Activated CD4-positive, alpha-beta T cell treated with anti-CD3 and anti-CD28 coated beads, Interleukin-2, amount 50 U/mL, for 24 hours (primary cell): ENCODE results near the gene NLRP5.

Experiments
- DNase-seq, 2 donors: peaks; one replicate each; pipeline ENCODE4 v3.0.0-alpha.2; 2020; ENCODE audit warnings: low read depth in 1 of 2, low spot score in 1 of 2

The NLRP5 gene

DNA sequence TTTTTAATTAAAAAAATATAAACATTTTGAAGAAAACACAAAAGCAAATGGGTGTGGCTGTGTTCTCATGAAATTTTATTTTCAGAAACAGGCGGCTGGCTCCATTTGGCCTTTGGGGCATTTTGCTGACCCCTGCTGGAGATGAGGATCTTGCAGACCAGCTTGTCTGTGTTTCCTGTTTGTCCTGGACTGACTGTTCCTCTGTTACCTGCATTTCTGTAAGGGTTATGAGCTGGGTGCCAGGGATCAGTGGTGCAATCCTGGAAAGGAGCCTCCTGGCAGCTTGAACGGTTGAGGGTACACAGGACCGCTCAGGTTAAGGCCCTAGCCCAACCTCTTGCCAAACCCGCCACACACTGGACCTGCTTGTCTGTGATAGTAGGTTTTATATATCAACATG lies 84.6 kb downstream of the NLRP5 start:
- DNase-seq = no peak

DNA sequence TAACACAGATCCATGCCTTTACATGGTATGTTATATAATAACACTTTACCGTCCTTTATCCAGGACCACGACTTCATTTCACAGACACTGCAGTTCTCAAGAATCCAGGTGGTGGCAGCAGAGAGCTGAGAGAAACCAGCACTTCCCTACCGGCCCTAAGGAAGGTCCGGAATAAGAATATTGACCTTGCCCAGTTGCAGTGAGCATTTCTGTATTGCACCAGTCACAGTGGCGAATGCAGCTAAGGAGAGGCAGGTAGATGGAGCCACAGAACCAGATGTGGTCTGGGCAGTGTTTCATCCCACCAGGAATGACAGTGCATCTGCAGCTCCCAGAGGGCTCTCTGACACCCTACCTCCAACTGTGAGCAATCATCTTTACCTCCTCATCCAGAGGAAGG lies 89.9 kb downstream of the NLRP5 start:
- peak in 1 of 2 donors; percentile 16 for DNase-seq

DNA sequence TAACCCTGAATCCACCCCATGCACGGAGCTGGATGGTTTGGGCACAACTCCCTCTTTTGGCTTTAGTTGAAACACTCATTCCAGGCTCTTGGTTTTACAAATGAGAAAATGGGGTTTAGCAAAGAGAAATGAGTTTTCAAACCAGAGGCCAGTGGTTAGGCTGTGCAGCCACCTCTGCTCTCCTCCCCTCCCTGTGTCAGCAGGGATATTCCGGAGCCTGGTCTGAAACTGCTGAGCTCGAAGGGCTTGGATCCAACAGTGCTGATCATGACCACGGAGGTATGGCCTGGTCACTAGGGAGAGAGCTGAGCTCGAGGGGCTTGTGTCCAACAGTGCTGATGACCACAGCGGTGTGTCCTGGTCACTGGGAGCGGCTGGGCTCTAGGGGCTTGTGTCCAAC lies 93.0 kb downstream of the NLRP5 start:
- DNase-seq = no peak

DNA sequence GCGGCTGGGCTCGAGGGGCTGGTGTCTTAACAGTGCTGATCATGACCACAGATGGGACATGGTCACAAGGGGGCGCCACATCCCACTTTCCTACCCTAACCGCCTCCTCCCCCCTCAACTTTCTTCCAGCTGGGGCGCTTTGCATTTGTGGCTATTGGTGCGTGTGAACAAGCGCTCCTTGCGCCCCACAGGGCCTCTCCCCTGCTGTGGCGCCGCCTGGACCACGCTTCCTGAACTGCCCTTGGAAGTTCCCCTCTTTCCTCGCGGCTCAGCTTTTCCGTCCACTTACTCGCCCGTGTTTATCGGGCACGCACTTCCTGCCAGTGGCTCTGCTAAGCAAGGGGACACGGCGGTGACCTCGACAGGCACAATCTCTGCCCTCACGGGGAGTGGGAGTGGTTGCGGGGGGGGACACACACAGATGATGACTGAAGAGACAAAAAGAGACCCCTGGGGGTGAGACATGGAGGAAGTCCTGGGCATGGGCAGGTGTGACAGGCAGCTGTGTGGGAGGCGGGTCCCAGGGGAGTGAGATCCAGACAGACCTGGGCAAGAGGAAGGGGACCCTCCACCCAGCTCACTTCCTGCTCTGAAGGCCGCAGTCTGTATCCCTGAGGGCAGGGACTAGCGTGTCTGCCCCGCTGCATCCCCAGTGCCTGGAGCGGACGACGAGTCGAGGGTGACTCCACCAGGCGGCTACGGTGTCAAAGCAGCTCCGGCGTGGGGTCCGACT lies 94.3 kb downstream of the NLRP5 start:
- peak; percentile 52 to 55 for DNase-seq

DNA sequence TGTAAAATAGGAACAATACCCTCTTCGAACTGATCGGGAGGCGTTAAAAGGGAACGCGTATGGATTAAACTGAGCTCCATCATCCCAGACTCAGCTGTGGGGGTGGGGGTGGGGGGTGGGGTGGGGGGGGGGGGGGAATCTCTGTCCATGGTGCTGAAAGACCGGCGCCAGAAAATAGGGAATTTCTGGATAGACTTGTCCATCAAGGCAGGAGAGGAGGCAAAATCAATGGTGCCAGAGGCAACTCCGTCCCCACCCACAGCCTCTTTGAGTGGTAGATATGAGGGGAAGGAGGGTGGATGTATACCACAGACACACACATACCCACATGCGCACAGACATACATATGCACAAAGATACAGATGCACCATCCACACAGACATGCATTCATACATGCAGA lies 97.1 kb downstream of the NLRP5 start:
- no peak for DNase-seq

DNA sequence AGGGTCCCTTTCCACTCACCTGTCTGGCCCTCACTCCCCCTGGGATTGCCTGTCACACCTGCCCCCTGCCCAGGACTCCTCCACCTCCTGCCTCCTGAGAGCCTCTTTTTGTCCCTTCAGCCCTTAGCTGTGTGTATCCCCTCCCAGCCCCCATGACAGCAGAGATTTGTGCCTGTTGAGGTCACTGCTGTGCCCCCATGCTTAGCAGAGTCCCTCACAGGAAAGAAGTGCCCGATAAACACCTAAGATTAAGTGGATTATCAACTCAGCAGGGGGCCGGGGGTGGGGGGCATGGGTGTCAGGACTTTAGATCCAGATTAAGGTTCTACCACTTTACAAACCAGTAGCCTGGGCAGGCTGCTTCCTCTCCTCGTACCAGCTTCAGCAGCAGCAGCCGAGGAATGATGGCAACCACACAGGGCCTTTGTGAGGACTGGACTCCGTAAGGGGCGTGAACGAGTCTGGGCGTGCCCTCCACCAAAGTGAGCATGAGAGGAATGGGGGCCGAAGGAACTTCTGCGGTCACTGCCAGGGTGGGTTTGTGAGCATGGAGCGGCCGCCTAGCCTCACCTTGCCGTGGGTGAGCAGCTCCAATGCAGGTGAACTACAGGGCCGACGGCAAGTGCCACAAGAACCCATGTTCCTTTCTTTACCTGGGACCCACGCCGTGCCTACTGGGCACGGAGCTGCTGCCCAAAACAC lies 98.4 kb downstream of the NLRP5 start:
- DNase-seq = no peak

DNA sequence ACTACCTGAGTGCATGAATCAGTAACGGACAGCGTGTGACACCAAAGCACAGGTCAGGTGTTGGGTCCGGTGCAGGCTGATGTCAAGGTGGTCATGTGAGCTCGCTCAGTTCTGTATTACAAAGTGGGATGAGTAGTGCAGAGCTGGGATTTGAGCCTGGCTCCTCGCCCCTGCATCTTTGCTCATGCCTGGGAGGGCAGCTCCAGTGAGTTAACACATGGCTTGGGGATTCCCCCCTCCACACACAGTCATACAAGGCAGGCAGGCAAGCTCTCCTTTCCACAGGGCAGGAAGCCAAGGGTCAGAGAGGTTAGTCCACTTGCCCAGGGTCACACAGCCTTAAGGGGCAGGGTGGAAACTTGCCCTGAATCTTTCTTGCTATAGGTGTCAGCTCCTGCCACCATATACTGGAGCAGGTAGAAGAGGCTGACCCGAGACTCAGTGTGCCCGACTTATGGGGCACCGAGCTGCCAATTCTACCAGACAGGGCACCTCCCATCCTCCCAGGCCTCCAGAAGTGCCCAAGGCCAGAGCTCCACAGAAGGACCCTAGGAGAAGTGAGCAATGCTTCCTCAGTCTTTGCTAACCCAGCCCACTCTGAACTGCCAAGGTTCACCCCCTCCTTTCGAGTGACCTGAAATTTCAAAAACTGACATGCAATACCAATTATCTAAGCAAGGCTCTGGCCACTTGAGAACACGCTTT lies 99.1 kb downstream of the NLRP5 start:
- no peak for DNase-seq

DNA sequence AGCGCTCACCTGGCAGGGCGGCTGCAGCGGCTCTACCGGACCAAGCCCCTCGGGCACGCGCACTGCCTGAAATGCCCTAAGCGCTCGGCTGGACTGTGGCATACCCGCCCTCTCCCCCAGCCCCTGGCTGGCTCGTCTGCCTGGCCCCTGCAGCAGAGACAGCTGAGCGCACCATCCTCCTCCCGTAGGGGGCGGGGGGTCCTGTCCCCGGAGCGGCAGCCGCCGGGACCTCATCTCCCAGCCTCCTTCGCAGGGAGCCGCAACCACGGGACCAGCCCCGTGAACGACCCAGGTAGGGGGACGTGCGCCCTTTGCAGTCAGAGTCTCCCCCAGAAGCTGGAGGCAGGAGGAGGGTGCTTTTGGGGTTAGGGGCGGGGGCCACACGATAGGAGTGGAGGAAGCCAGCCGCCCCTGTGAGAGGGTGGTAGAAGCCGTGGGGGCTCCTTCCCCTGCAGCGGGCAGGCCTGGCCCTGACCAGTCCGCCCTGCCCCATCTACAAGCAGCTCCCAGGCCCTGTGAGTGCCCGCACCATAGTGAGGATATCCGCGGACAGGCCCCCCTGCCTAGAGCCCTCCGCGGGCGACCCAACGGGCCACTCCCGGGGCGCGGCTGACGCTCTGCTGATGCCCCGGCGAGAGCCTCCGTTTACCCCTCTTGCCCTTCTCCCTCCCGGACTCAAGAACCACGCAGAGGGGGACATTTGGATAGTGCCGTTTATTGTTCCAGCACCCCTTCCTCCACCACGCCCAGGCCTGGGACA lies 100.3 kb downstream of the NLRP5 start:
- no peak for DNase-seq

DNA sequence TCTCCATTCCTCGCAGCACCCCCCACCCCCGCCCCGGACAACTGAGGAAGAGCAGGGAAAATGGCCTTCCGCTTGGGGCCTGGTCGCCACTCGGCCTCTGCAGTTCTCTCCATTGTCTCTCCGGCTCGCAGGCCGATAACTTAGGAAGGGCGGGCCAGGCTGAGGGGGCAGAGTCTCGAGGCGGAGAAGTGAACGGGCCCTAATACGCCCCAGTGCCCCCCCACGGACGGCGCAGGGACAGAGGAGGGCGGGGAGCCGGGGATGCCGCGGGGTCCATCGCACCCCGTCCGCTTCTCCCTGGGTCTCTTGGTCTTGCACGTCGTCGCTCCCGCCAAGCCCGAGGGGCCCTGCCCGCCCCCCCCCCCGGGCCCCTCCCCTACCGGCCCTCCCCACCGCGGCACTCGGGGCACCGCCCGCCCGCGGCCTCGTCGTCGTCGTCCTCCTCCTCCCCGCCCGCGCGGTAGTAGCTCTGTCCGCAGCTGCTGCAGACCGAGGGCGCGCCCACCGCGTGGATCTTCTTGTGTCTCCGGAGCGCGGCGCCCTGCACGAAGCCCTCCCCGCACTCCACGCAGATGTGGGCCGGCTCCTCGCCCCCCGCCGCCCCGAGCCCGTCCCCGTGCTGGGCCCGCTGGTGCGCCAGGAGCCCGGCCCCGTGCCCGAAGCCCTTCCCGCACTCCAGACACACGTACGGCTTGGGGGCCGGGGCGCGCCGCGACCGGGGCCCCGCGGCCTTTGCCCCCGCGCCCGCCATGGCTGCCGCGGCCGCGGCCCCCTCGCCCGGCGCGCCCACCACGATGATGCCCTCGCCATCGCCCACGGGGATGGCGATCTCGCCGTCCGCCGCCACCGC lies 101.3 kb downstream of the NLRP5 start:
- DNase-seq = no peak

DNA sequence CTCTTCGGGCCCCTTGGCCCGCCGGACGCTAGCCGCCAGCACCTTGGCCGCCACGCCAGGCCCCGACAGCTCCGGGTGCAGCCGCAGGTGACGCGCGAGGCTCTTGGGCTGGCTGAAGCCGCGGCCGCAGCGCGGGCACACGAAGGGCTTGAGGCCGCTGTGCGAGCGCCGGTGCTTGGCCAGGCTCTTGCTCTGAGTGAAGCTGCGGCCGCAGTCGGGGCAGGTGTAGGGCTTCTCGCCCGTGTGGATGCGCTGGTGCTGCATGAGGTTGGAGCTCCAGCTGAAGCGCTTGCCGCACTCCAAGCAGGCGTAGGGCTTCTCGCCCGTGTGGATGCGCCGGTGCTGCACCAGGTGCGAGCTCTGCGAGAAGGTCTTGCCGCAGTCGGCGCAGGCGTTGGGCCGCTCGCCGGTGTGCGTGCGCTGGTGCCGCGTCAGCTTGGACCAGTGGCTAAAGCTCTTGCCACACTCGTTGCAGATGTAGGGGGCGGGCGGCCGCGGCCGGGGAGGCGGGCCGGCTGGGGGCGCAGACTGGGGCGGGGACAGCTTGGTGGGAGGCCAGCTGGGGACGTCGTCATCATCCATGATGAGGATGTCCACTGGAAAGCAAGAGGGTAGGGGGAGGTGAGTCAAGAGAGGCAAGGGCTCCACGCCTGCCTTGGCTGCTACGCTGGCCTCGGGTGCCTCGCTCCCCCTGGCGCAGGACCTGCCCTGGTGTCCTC lies 102.1 kb downstream of the NLRP5 start:
- DNase-seq = no peak

DNA sequence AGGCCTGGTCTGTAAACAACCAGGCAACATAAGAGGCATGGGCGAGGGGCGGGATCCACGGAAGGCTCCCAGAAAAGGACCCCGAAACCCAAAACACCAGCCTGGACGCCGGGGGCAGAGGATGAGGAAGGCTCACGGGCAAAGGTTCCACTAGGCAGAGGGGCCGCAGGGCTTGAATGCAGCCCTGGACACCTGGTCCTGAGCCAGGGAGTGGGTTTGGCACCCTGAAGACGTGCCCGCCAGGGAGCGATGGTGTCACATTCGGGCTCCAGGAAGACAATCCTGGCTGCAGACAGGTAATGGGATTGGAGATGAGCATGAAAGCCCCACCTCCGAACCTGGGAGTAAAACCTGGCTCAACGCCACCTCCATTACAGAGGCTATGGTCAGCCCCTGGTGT lies 102.8 kb downstream of the NLRP5 start:
- no peak for DNase-seq

DNA sequence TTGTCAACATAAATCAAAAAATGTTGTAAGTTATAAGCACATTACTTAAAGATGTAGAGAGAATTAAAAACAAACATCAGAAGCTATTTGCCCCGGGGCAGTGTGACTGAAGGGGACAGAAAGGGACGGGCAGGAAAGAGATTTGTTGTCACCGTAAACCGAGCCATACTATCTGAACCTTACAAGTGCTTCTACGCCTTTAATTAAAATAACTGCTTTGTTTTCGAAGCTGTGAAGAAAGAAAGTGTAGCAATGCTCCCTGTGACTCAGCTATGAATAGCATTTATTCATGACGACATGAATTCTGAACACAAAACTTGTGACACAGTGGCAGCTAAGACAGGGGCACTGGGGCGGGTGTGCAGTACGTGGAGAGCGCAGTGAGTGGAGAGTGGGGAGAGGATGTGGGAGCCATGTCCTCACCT lies 104.5 kb downstream of the NLRP5 start:
- no peak for DNase-seq

DNA sequence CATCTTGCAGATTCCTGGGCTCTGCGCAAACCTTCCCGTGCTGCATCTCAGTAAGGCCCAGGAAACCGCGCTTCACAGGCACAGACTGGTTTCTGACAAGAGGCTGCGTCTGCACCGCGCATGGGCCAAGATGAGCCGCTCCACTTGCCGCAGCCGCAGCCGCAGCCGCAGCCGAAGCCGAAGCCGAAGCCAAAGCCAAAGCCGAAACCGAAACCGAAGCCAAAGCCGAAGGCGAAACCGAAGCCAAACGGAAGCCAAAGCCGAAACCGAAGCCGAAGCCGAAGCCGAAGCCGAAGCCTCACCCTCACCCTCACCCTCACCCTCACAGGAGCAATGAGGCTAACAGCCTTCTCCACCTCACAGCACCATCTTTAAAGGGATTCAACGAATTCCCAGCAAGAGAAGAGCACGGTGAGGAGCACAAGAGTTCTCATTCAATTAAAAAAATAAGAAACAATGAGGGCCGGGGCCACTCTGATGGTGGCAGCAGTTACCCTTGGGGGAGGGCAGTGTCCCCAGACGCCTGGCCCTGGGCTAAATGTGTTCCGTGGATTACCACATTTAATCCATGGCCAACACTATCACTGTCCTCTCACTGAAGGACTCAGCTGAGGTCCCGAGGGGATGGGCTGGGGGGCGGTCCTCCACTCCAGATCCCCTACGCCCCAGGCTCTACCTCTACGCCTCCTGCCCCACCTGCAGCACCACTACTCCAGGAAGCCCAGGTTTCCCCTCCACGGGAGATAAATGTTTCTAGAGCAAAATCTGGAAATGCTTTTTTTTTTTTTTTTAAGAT lies 105.4 kb downstream of the NLRP5 start:
- DNase-seq = no peak

DNA sequence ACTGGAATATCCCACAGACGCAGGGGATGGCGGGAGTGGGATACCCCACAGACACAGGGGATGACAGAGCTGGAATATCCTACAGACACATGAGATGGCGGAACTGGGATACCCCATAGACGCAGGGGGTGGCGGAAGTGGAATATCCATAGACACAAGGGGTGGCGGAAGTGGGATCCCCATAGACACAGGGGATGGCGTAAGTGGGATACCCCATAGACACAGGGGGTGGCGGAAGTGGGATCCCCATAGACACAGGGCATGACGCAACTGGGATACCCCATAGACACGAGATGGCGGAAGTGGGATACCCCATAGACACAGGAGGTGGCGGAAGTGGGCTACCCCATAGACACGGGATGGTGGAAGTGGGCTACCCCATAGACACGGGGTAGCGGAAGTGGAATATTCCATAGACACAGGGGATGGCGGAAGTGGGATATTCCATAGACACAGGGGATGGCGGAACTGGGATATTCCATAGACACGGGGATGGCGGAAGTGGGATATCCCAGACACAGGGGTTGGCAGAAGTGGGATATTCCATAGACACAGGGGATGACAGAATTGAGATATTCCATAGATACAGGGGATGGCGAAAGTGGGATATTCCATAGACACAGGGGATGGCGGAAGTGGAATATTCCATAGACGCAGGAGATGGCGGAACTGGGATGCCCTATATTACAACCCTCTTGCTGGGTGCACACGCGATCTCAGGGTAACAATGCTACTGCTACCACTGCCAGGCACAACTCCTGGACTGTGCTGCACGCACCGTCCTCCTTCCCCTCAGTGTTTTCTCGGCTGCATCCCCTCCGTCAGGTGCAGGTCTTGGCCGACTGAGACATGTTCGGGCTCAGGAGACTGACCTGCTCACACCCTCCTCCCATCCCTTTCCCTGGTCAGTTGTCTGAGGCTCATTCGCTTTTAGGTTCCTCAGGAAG lies 106.4 kb downstream of the NLRP5 start:
- no peak for DNase-seq

DNA sequence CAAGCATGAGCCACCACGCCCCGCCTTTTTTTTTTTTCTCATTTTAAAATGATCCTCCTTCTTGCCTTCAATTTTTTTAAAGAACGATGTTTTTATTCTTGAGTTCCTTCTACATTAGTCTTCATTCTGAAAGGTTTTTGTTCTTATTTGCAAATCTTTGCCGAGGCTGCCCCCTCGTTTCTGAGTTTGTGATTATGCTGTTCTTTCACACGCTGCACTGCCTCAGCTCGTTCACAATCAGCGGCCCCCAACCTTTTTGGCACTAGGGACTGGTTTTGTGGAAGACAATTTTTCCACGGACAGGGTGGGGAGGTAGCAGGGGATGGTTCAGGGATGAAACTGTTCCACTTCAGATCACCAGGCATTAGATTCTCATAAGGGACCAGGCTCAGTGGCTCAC lies 107.9 kb downstream of the NLRP5 start:
- no peak for DNase-seq

DNA sequence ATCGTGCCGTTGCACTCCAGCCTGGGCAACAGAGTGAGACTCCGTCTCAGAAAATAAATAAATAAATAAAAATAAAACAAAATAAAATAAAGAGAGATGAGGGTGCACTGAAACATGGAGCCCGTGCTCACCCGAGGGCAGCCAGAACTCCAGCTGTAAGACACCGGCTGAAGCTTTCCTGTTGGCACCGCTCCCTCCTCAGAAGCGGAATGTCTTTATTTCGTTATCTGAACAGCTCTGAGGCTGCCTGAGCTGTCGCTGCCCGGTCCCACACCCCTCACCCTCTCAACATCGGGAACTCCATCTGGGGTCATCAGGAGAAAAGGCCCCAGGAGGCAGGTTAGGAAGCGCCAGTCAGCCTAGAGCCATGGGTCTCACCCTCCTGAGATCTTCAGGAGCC lies 110.1 kb downstream of the NLRP5 start:
- no peak for DNase-seq

DNA sequence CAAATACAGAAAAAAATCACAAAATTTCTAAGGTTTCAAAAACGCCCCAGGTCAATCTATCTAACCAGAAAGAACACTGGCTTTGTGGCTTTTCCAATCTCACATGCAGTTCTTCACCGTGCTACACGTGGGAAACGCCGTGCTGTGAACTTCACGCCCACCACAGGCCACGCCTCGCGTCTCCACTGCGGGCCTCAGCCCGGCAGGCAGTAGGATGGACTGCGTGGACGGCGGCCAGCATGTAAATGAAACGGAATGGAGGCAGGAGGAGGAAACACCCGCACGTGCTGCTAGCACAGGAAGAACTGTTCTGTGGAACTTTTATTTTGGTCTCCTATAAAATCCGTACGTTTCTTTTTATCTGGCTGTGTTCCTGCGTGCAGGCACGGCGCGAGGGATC lies 110.7 kb downstream of the NLRP5 start:
- no peak for DNase-seq

DNA sequence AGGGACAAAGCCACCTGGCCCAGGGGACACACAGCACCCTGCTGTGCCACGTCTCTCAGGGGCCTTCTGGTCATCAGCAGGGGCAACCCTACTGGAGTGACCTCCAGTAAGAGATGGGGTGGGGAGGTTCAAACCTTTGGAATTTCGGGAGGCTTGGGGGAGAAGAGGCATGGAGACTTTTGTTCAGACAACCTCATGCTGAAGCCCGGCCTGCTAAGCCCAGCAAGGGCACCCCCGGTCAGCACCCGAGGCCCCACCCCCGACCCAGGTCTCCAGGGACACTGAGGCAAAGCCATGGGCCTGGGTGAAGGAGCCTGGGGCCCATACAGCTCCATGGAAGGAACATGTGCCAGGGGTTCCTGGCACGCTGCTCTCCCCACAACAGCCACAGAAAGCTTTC lies 111.2 kb downstream of the NLRP5 start:
- no peak for DNase-seq
